ENCODE results near the gene OR2A2.
"Not testable (repeated sequence)": the region's sequence is repeated elsewhere in the genome, so short reads cannot be mapped to it uniquely, and the experiment has no call there.

OR2A2 gene

GRCh38 chr7:144109283-144109682 lies at the start of gene OR2A2:
TSS of gene OR2A2 (plus strand) at chr7:144109583. CDS start at chr7:144109583, 0 bp downstream.
- DNase-seq (ENCODE audit: extremely low spot score, insufficient read length, low read depth) = no peak
- no peak for FAIRE-seq

- DNase-seq (ENCODE audit: extremely low spot score, insufficient read length, low read depth) (no peak), FAIRE-seq (no peak)
Observed at GRCh38 chr7:144063710-144064109, 45.7 kb upstream of the OR2A2 start.

GRCh38 chr7:144069511-144069910 lies 39.9 kb upstream of the OR2A2 start, which contains the start of gene OR2A25:
TSS of gene OR2A25 (plus strand) at chr7:144069811. CDS start at chr7:144074220, 4,409 bp downstream.
- FAIRE-seq (no peak), DNase-seq (ENCODE audit: extremely low spot score, insufficient read length, low read depth) (no peak)

GRCh38 chr7:144069953-144070352 lies 39.4 kb upstream of the OR2A2 start:
- DNase-seq (ENCODE audit: extremely low spot score, insufficient read length, low read depth) (no peak), FAIRE-seq (no peak)

GRCh38 chr7:144074374-144074773 lies 35.0 kb upstream of the OR2A2 start:
- FAIRE-seq = no peak
- DNase-seq (ENCODE audit: extremely low spot score, insufficient read length, low read depth) = no peak

GRCh38 chr7:144085978-144086377 lies 23.4 kb upstream of the OR2A2 start, which contains the start of gene OR2A12:
TSS of gene OR2A12 (plus strand) at chr7:144086278. CDS start at chr7:144095108, 8,830 bp downstream.
- FAIRE-seq (no peak), DNase-seq (ENCODE audit: extremely low spot score, insufficient read length, low read depth) (no peak)

- DNase-seq (ENCODE audit: extremely low spot score, insufficient read length, low read depth) (no peak), FAIRE-seq (no peak)
Observed at GRCh38 chr7:144086730-144087129, 22.7 kb upstream of the OR2A2 start.

GRCh38 chr7:144087230-144087629 lies 22.2 kb upstream of the OR2A2 start:
- DNase-seq (ENCODE audit: extremely low spot score, insufficient read length, low read depth) = no peak
- FAIRE-seq = no peak

- FAIRE-seq = no peak
- DNase-seq (ENCODE audit: extremely low spot score, insufficient read length, low read depth) = no peak
Observed at GRCh38 chr7:144090667-144091066, 18.7 kb upstream of the OR2A2 start.

GRCh38 chr7:144098776-144099175 lies 10.6 kb upstream of the OR2A2 start:
- no peak for DNase-seq (ENCODE audit: extremely low spot score, insufficient read length, low read depth)
- FAIRE-seq = no peak

GRCh38 chr7:144100607-144101006 lies 8.8 kb upstream of the OR2A2 start:
- no peak for FAIRE-seq

GRCh38 chr7:144102041-144102440 lies 7.3 kb upstream of the OR2A2 start:
- no peak for DNase-seq (ENCODE audit: extremely low spot score, insufficient read length, low read depth)
- FAIRE-seq = no peak

More at GRCh38 chr7:144100607-144101006, 8.8 kb upstream of the OR2A2 start:
- no peak for DNase-seq (ENCODE audit: extremely low spot score, insufficient read length, low read depth)

- no peak for DNase-seq (ENCODE audit: extremely low spot score, insufficient read length, low read depth)
- no peak for FAIRE-seq
Observed at GRCh38 chr7:144105211-144105610, 4.2 kb upstream of the OR2A2 start.

GRCh38 chr7:144110272-144110671 lies 889 bp downstream of the OR2A2 start:
- DNase-seq (ENCODE audit: extremely low spot score, insufficient read length, low read depth) (no peak), FAIRE-seq (no peak)

- DNase-seq (ENCODE audit: extremely low spot score, insufficient read length, low read depth) (no peak), FAIRE-seq (no peak)
Observed at GRCh38 chr7:144113651-144114050, 4.3 kb downstream of the OR2A2 start.

GRCh38 chr7:144118341-144118740 lies 9.0 kb downstream of the OR2A2 start:
- FAIRE-seq (no peak), DNase-seq (ENCODE audit: extremely low spot score, insufficient read length, low read depth) (no peak)

- FAIRE-seq (no peak), DNase-seq (ENCODE audit: extremely low spot score, insufficient read length, low read depth) (no peak)
Observed at GRCh38 chr7:144122876-144123275, 13.5 kb downstream of the OR2A2 start, which contains the start of gene OR2A14. TSS of gene OR2A14 (plus strand) at chr7:144123176. CDS start at chr7:144129113, 5,937 bp downstream.

- FAIRE-seq (peak; percentile 85), DNase-seq (ENCODE audit: extremely low spot score, insufficient read length, low read depth) (peak; percentile 57)
Observed at GRCh38 chr7:144127714-144128334, 18.4 kb downstream of the OR2A2 start.

GRCh38 chr7:144129601-144130000 lies 20.2 kb downstream of the OR2A2 start:
- FAIRE-seq; DNase-seq (ENCODE audit: extremely low spot score, insufficient read length, low read depth): not testable (repeated sequence)

- no peak for DNase-seq (ENCODE audit: extremely low spot score, insufficient read length, low read depth)
- FAIRE-seq = no peak
Observed at GRCh38 chr7:144130730-144131129, 21.3 kb downstream of the OR2A2 start.

- no peak for FAIRE-seq
Observed at GRCh38 chr7:144132262-144132661, 22.9 kb downstream of the OR2A2 start.

GRCh38 chr7:144133307-144133706 lies 23.9 kb downstream of the OR2A2 start:
- FAIRE-seq (no peak), DNase-seq (ENCODE audit: extremely low spot score, insufficient read length, low read depth) (no peak)

More at GRCh38 chr7:144132262-144132661, 22.9 kb downstream of the OR2A2 start:
- DNase-seq (ENCODE audit: extremely low spot score, insufficient read length, low read depth) = no peak
